NCI-H1436 (cell line): ENCODE measurements around the gene DCAF4.
"Not testable (repeated sequence)": the region's sequence is repeated elsewhere in the genome, so short reads cannot be mapped to it uniquely, and the experiment has no call there.

Experiments
- DNase-seq: peaks from one replicate; lab custom pipeline; 2025; lab: John Stamatoyannopoulos, UW

Gene DCAF4

DNA sequence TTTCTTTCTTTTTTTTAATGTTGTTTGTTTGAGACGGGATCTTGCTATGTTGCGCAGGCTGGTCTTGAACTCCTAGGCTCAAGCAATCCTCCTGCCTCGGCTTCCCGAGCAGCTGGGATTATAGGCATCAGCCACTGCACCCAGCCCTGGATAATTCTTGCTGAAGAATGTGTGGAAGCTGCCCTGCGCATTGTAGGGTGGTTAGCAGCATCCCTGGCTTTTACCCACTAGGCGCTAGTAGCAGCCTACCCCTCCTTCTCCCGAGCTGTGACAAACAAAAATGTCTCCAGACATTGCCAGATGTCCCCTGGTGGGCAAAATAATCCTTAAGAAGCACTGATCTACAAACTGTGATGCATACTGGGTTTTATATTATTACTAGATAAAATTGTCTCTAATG, 6.6 kb downstream of the DCAF4 start:
- DNase-seq: no peak

DNA sequence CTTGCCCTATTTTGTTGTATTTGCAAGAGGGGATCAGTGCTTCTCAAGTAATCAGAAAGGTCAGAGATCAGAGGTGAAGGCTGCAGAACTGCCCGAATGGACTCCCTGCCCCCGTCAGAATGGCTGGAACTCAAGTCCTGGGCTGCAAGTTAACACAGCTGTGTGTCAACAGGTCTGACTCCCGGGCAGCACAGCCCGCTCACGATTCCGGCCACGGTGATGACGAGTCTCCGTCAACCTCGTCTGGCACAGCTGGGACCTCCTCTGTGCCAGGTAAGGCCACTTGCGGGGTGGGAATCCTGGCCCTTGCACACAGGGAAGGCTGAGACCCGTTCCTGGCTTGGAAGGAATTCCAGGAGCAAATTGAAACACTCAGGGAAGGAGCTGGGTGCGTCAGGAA, 13.4 kb downstream of the DCAF4 start:
- no peak for DNase-seq

GRCh38 chr14:72941286-72941985, 15.2 kb downstream of the DCAF4 start:
- no peak for DNase-seq

DNA sequence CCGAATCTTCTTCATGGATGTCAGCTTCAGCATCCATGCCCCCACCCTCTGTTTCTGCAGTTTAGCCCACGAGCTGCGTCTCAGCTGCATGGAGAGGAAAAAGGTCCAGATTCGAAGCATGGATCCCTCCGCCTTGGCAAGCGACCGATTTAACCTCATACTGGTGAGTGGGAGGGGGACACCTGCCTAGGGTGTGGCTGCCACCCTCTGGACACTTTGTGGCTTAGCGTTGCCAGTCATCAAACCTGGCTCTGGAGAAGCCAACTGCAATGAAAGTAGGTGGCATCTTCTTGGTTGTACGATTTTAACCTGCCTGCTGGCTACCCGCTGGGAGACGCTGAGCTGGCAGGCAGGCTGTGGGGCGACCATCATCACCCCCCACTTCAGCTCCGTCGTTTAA, 16.7 kb downstream of the DCAF4 start:
- no peak for DNase-seq

DNA sequence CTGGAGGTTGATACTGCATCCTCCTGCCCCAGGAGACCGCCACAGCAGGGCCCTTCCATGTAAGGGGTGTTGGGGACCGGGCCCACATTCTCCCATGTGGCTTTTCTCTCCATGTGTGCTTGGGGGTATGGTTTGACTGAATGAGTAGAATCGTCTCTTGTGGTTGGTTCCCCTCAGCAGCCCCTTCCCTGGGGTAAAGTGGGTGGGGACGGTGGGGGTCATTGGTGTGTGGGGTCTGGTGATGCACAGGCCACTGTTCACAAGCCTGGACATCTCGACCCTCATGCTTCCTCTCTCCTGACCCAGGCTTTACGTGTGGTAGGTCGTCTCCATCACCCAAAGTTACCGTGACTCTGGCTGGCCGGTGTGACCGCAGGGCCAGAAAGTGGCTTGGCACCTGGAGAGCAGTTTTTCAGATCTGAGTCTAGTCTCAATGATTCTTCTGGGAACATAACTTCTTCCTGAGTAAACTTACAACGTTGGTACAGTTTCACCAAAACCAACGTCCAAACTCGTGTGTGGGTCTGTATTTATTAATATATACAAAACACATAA, 17.7 kb downstream of the DCAF4 start:
- no peak for DNase-seq

GRCh38 chr14:72945356-72946027, 19.2 kb downstream of the DCAF4 start:
- no peak for DNase-seq

GRCh38 chr14:72946491-72946890, 20.2 kb downstream of the DCAF4 start:
- no peak for DNase-seq

DNA sequence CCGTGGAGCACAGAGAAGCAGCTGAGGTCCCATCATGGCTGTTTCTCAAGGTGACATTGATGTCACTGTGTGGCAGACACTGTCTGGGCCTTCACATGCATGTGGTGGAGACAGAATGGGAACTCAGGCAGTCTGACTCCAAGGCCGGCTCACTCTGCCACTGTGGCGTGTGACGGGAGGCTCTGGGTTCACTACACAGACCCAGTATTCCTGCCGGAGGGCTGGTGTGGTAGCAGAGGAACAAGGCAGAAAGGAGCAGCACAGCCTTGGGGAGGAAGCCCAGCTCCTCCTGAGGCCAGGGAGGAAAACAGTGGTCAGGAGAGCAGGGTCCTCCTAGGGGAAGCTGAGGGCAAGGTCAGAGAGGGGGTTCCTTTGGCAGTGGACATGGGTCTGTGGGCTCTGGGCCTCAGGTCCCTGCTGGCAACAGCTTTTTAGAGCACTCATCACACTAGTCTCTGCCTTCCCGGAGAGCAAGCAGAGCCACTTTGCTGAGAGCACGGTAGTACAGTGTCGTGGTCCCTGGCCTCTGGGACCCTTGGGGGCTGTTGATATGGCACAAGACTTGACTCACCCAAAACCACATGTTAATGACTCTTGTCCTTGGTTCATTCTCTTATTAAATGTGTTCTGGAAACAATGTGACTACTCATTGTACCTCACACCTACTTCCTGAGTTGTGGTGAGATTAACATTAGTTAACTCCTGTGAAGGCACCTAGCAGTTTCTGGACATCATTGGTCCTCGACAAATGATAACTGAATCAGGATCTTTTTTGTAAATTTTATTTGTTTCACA, 21.3 kb downstream of the DCAF4 start:
- DNase-seq: no peak

- DNase-seq: no peak
These were observed 22.3 kb downstream of the DCAF4 start for GRCh38 chr14:72948481-72949138.

DNA sequence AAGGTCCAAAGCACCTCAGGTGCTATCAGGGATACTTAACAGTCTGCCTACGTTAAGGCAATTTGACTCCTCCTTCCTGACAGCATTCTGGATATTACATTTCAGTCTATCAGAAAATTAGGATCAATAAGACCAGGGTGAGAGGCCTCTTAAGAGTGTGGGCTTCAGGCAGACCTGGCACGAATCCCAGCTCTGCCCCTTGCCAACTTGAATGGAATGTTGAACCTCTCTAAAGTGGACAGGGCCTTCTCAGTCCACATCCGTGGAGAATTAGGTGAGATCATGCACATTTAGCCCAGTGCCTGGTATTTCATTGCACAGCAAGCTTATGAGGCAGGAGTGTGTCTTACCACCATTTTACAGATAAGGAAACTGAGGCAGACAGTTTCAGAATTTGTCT, 25.9 kb downstream of the DCAF4 start:
- DNase-seq: no peak

DNA sequence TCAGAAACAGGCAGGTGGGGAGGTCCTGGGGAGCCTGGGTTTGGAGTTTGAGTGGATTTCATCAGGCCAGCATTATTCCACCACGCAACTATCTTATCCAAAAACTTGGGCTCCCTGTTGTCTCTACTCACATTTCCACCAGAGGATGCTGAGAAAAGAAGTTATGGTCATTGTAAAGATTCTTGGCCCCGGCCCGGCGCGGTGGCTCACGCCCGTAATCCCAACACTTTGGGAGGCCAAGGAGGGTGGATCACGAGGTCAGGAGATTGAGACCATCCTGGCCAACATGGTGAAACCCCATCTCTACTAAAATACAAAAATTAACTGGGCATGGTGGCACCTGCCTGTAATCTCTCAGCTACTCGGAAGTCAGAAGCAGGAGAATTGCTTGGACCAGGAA, 30.5 kb downstream of the DCAF4 start:
- DNase-seq: not testable (repeated sequence)

- DNase-seq: no peak
These were observed 30.9 kb downstream of the DCAF4 start for GRCh38 chr14:72957213-72957612.

DNA sequence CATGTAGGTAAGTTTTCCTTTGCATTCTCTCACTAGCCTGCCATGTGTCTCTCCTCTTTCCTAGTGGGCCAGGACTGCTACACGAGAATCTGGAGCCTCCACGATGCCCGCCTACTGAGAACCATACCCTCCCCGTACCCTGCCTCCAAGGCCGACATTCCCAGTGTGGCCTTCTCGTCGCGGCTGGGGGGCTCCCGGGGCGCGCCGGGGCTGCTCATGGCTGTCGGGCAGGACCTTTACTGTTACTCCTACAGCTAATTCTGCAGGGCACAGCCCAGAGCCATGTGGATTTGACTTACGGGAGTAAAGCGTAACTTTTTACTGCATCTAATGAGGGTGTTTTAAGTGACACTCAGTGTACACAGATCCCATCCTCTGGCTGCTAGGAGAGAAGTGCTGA, 32.3 kb downstream of the DCAF4 start:
- DNase-seq: no peak

DNA sequence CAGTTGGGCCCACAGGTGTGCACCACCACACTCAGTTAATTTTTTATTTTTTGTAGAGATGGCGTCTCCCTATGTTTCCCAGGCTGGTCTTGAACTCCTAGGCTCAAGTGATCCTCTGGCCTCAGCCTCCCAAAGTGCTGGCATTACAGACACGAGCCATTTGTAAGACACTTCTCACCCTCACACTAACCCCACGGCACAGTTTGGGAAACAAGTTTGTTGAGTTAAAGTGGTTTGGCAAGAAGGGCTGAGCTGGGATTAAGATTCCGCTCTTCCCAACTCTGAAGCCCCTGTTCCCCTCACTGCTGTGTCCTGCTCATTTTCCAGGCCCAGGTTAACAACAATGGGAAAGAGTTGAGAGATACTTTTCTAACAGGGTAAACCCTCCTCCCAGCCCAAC, 34.8 kb downstream of the DCAF4 start:
- DNase-seq: not testable (repeated sequence)

DNA sequence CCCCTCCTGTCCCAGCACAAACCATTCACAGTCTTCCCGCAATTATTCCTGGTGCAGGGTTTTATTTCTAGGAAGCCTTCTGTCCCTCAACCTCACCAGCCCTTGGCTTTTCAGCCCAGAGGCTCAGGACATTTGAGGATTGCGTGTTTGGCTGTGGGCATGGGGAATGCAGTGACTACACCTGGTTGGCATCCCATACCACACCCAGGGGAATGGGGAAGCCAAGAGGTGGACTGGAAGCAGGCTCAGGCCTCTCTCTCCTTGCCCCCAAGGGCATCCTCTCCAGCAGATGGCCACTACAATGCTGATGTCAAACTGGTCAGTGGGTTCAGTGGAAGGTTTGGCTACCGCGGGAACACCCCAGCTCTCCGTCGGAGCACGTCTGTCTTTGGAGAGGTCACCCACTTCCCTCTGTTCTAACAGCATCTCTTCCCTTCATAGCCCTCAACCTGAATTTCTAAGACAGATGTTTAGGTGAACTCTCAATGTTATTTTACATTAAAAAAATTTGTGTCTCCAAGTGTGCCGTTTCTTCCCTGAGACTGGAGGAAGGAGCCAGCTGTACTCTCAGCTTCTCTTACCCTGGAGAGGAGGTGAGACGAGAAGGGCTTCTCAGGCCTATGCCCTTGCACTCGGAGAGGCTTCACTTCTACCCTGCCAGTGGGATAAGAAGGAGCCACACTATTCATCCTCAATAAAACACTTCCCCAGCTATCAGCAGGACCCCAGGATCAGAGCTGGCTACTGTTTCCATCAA, 35.5 kb downstream of the DCAF4 start:
- no peak for DNase-seq

DNA sequence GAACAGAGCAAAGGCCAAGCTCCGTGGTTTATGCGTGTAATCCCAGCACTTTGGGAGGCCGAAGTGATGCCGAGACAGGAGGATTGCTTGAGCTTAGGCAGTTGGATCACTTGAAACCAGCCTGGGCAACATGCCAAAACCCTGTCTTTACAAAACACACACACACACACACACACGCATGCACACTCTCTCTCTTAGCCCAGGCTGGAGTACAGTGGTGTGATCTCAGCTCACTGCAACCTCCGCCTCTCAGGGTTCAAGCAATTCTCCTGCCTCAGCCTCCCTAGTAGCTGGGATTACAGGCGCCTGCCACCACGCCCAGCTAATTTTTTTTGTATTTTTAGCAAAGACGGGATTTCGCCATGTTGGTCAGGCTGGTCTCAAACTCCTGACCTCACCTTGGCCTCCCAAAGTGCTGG, 36.1 kb downstream of the DCAF4 start:
- DNase-seq: peak; percentile 26

- peak; percentile 18 for DNase-seq
These were observed 36.6 kb downstream of the DCAF4 start for GRCh38 chr14:72962829-72963312.

- DNase-seq: no peak
These were observed 39.0 kb downstream of the DCAF4 start for GRCh38 chr14:72965249-72965648.

- no peak for DNase-seq
These were observed 39.8 kb downstream of the DCAF4 start for GRCh38 chr14:72966038-72966437.

DNA sequence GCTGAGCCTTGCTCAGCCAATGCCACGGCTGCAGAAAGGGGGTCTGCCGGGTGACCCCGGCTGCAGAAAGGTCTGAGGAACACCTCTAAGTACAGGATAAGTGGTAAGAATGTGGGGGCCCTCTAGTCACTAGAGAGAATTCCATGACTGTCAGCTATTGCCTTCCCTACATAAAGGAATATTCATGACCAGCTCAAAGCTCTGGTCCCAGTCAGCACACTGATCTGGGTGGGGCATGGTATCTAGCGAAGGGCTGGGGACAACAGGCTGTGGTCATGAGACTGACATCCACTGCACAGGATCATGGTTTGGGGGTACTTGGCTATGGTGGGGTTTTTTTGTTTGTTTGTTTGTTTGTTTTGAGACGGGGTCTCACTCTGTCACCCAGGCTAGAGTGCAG, 42.1 kb downstream of the DCAF4 start:
- DNase-seq: no peak

DNA sequence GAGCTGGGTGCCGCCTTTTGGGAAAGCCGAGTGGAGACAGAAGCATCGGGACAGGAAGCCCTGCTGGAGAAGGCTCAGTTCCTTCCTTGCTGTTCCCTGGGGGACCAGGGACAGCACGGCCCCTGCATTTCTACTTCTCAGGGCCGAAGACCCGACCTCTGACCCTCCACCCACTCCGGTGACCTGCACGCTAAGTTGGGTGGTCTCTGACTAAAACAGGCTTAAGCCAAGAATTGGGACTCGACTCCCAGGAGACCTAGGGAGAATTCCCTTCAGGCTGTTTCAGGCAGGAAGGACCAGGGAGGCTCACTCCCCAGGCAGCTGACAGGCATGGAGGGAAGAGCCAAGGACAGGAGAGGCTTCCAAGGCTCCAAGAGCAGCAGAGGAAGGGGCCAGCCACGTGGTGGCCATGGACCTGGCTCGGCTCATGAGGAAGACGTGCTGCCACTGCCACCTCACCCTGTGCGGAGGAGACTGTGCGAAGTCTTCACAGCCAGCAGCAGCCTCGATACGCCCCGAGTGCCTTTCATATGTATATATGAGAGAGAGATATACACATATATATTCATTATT, 43.9 kb downstream of the DCAF4 start:
- DNase-seq: no peak
